DND-41 (cell line): ENCODE results near the gene GNAS.

ENCODE experiments used
- ATAC-seq: fragments of 200-7000 bp; cut with Tn5 transposase; 3 replicates; pipeline ENCODE4 v1.9.1; 2021; ENCODE audit warnings: low read depth; ENCODE audit not compliant: insufficient read depth
- DNase-seq: peaks from one replicate; pipeline ENCODE4 v3.0.0-alpha.2; 2020
- H2AFZ ChIP-seq: 2 replicates; pipeline ENCODE4 v1.6.0; 2012; ENCODE audit warnings: low read depth, low read length
- H3K27ac ChIP-seq: 2 replicates; pipeline ENCODE4 v1.5.1; 2012; ENCODE audit warnings: low read length, inconsistent platforms
- H3K27me3 ChIP-seq: fragments of 200-600 bp; sonication (generic); 2 replicates; pipeline ENCODE4 v1.6.0; 2012; ENCODE audit warnings: low read length, mild to moderate bottlenecking, inconsistent platforms; ENCODE audit not compliant: insufficient read depth, poor library complexity
- H3K36me3 ChIP-seq: 2 replicates; pipeline ENCODE4 v1.5.1; 2012; ENCODE audit warnings: low read length, inconsistent platforms; ENCODE audit not compliant: insufficient read depth
- H3K4me1 ChIP-seq: 2 replicates; pipeline ENCODE4 v1.5.1; 2012; ENCODE audit warnings: mild to moderate bottlenecking, low read length; ENCODE audit not compliant: insufficient read depth
- H3K4me2 ChIP-seq: 2 replicates; pipeline ENCODE4 v1.6.0; 2012; ENCODE audit warnings: mild to moderate bottlenecking, moderate library complexity, low read length, inconsistent platforms; ENCODE audit not compliant: insufficient read depth
- H3K4me3 ChIP-seq, 2 experiments: fragments of 200-600 bp in 1 of 2; shearing (Covaris generic) in 1 of 2; 2 replicates each; pipeline ENCODE4 v1.5.1; 2012 to 2016; ENCODE audit warnings: inconsistent platforms in 2 of 2, low read length in 2 of 2, mild to moderate bottlenecking in 2 of 2, low read depth in 1 of 2, moderate library complexity in 1 of 2
- H3K79me2 ChIP-seq: 2 replicates; pipeline ENCODE4 v1.6.0; 2012; ENCODE audit warnings: low read length, inconsistent platforms; ENCODE audit not compliant: insufficient read depth
- H3K9ac ChIP-seq: 2 replicates; pipeline ENCODE4 v1.6.0; 2012; ENCODE audit warnings: low read depth, mild to moderate bottlenecking, inconsistent platforms, low read length, moderate library complexity
- H3K9me3 ChIP-seq: 2 replicates; pipeline ENCODE4 v1.5.1; 2012; ENCODE audit warnings: low read length, moderate library complexity, mild to moderate bottlenecking, inconsistent platforms; ENCODE audit not compliant: insufficient read depth, severe bottlenecking
- H4K20me1 ChIP-seq: 2 replicates; pipeline ENCODE4 v1.6.0; 2012; ENCODE audit warnings: low read length; ENCODE audit not compliant: insufficient read depth
- EZH2 ChIP-seq: IDR thresholded peaks from 3 replicates; pipeline ENCODE4 v1.6.1; 2012; ENCODE audit warnings: borderline replicate concordance, low read depth, mild to moderate bottlenecking, moderate library complexity, low read length, inconsistent platforms; ENCODE audit not compliant: severe bottlenecking
- TF ChIP-seq, protein P1 (sequence below): IDR thresholded peaks from 2 replicates; pipeline ENCODE4 v1.5.1; 2012; ENCODE audit warnings: borderline replicate concordance, low read length, moderate library complexity, mild to moderate bottlenecking; ENCODE audit not compliant: poor library complexity, severe bottlenecking; ENCODE audit errors: extremely low read depth

GNAS gene

DNA sequence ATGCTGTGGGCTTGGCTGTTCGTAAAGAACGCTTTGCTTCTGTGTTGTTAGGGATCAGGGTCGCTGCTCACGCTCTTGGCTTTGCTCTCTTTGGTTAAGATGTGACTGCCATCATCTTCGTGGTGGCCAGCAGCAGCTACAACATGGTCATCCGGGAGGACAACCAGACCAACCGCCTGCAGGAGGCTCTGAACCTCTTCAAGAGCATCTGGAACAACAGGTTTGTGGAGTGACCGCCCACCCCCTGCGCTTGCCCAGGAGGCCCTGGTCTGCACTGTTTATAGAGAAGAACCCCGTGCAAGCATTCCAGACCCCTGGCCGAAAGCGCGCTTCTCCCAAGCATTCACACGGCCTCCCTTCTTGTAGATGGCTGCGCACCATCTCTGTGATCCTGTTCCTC lies 57.1 kb downstream of the GNAS start:
- TF ChIP-seq, protein P1, sequence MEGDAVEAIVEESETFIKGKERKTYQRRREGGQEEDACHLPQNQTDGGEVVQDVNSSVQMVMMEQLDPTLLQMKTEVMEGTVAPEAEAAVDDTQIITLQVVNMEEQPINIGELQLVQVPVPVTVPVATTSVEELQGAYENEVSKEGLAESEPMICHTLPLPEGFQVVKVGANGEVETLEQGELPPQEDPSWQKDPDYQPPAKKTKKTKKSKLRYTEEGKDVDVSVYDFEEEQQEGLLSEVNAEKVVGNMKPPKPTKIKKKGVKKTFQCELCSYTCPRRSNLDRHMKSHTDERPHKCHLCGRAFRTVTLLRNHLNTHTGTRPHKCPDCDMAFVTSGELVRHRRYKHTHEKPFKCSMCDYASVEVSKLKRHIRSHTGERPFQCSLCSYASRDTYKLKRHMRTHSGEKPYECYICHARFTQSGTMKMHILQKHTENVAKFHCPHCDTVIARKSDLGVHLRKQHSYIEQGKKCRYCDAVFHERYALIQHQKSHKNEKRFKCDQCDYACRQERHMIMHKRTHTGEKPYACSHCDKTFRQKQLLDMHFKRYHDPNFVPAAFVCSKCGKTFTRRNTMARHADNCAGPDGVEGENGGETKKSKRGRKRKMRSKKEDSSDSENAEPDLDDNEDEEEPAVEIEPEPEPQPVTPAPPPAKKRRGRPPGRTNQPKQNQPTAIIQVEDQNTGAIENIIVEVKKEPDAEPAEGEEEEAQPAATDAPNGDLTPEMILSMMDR: no peak
- no peak for TF ChIP-seq EZH2
- Histone ChIP-seq H3K9me3 (no peaks in the 10 kb centered on the region), H3K9ac (no peak overlapping the region), H3K79me2 (no peaks in the 10 kb centered on the region), H3K4me3 (no peak overlapping the region), H3K36me3 (peaks cover 70% of the 10 kb centered on the region), H3K27ac (no peak overlapping the region), H3K4me2 (no peak overlapping the region), H3K4me1 (no peaks in the 10 kb centered on the region), H2AFZ (no peak overlapping the region), H4K20me1 (peaks cover 58% of the 10 kb centered on the region), H3K27me3 (no peaks in the 10 kb centered on the region)
- DNase-seq: no peak
- ATAC-seq: no peak

DNA sequence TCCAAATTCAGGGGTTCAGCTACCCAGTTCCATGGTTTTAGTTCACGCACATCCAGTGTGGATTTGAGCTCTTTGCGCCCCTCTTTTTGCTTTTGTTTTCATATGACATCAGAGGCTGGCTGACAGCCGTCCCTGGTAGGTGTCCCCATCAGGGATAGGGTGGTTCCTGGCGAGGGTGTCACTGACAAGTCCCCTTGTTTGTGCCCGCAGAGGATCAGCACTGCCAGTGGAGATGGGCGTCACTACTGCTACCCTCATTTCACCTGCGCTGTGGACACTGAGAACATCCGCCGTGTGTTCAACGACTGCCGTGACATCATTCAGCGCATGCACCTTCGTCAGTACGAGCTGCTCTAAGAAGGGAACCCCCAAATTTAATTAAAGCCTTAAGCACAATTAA lies 58.0 kb downstream of the GNAS start:
- DNase-seq: no peak
- Histone ChIP-seq H3K27ac (no peak overlapping the region), H3K9ac (no peak overlapping the region), H3K36me3 (peaks cover 61% of the 10 kb centered on the region), H4K20me1 (peaks cover 51% of the 10 kb centered on the region), H3K4me3 (no peak overlapping the region), H3K9me3 (no peaks in the 10 kb centered on the region), H3K27me3 (no peaks in the 10 kb centered on the region), H3K4me1 (no peaks in the 10 kb centered on the region), H2AFZ (no peak overlapping the region), H3K4me2 (no peak overlapping the region), H3K79me2 (no peaks in the 10 kb centered on the region)
- TF ChIP-seq, protein P1: no peak
- no peak for TF ChIP-seq EZH2
- ATAC-seq: no peak

DNA sequence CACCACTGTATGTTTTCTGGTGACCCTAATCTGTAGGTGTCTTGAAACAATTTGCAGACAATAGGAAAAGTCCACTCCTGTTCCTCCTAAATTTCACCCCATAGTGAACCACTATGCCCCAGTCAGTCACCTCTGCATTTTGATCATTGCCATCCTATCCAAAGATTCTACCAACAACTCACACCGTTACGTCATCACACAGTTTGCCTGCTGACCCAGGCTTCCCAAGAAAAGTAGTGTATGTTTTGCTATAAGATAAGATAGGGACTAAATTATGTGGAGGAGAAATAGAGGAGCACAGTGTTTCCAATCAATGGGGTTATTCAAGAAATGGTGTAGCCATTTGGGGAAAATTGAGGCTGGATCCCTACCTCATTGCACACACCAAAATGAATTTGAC lies 58.8 kb downstream of the GNAS start:
- TF ChIP-seq, protein P1: no peak
- TF ChIP-seq EZH2: no peak
- Histone ChIP-seq H3K27me3 (no peaks in the 10 kb centered on the region), H3K36me3 (peaks cover 53% of the 10 kb centered on the region), H3K4me3 (no peak overlapping the region), H3K27ac (no peak overlapping the region), H2AFZ (no peak overlapping the region), H3K4me2 (no peak overlapping the region), H3K79me2 (no peaks in the 10 kb centered on the region), H3K9ac (no peak overlapping the region), H3K4me1 (no peaks in the 10 kb centered on the region), H3K9me3 (no peaks in the 10 kb centered on the region), H4K20me1 (peaks cover 44% of the 10 kb centered on the region)
- DNase-seq (no peak), ATAC-seq (0 out of 3 replicates have a peak, but pooled peaks have one; percentile 5)

DNA sequence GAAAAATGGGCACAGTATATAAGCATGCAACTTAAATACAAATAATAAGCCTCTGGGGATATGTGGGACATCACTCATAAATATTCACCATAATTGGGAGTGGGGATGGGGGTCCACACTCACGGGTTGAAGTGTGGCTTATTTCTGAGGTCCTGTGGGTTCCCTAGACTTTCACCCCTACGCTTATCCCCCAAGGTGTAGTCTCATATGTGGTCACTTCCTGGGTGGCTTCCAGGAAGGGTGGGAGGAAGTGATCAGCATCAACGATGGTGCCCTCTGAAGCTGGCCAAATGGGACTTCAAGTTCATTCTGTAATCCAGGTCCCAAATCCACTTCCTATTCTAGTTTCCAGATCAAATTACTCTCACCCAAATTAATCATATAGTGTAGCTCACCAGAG lies 59.5 kb downstream of the GNAS start:
- Histone ChIP-seq H3K27ac (no peak overlapping the region), H4K20me1 (peaks cover 40% of the 10 kb centered on the region), H3K36me3 (peaks cover 47% of the 10 kb centered on the region), H3K4me1 (no peaks in the 10 kb centered on the region), H3K9ac (no peak overlapping the region), H3K4me3 (no peak overlapping the region), H3K79me2 (no peaks in the 10 kb centered on the region), H2AFZ (no peak overlapping the region), H3K9me3 (no peaks in the 10 kb centered on the region), H3K27me3 (no peaks in the 10 kb centered on the region), H3K4me2 (no peak overlapping the region)
- ATAC-seq: peak; percentile 47
- TF ChIP-seq, protein P1: no peak
- no peak for TF ChIP-seq EZH2
- no peak for DNase-seq
